Measurements from ENCODE around the gene STK32C. TPM values are rescaled to one million over a fixed set of nuclear protein-coding genes. Genes with fewer than 3 reads are reported as not detected.
"Not testable (repeated sequence)": the region's sequence is repeated elsewhere in the genome, so short reads cannot be mapped to it uniquely, and the experiment has no call there.

Gene STK32C
- total RNA-seq, 1 donor from 2014 or later = 15.2 TPM

DNA sequence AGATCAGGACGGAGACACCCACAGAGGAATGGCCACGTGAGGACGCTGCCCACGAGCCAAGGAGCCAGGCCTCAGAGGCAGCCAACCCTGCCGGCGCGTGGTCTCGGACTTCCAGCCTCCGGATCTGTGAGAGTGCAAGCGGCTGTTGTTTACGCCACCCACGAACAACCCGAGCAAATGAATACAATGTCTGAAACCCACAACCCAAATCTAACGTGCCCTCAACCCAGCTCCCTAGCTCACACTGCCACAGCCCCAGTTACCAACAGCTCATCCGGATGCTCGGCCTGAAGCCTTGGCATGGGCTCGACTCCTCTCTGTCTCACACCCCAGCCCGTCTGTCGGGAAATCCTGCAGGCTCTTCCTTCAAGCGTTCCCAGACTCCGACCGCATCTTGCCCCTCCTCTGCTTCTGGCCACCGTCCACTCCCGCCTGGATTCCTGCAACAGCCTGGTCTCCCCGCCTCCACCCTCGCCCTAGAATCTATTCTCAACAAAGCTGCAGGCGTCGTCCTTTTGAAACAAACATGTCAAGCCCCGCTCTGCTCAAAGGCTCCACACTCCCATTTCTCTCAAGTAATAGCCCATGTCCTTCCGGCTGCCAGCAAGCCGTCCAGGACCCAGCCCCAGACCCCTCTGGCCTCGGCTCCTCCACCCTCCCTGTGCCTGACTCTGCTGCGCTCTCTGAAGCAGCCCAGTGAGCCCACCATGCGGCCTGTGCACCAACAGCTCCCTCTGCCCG, 35.3 kb downstream of the STK32C start:
- peaks cover 10% of the 10 kb centered on the region for H3K9me3 Mint-ChIP-seq
- intact Hi-C loops (cut with micrococcal nuclease) = no loop called here
- no peaks in the 10 kb centered on the region for H3K36me3 Mint-ChIP-seq (ENCODE audit: low read depth)
- no peak overlapping the region for H3K27ac Mint-ChIP-seq
- no peak overlapping the region for H3K4me3 Mint-ChIP-seq
- DNase-seq = no peak
- H3K27me3 Mint-ChIP-seq = no peaks in the 10 kb centered on the region
- H3K4me1 Mint-ChIP-seq = no peaks in the 10 kb centered on the region

GRCh38 chr10:132271458-132272230, 36.1 kb downstream of the STK32C start:
- Mint-ChIP-seq H3K27ac (no peak overlapping the region), H3K9me3 (peaks cover 10% of the 10 kb centered on the region), H3K27me3 (no peaks in the 10 kb centered on the region), H3K4me1 (no peaks in the 10 kb centered on the region), H3K36me3 (ENCODE audit: low read depth) (no peaks in the 10 kb centered on the region), H3K4me3 (no peak overlapping the region)
- no peak for DNase-seq
- intact Hi-C loops (cut with micrococcal nuclease) = no loop called here

DNA sequence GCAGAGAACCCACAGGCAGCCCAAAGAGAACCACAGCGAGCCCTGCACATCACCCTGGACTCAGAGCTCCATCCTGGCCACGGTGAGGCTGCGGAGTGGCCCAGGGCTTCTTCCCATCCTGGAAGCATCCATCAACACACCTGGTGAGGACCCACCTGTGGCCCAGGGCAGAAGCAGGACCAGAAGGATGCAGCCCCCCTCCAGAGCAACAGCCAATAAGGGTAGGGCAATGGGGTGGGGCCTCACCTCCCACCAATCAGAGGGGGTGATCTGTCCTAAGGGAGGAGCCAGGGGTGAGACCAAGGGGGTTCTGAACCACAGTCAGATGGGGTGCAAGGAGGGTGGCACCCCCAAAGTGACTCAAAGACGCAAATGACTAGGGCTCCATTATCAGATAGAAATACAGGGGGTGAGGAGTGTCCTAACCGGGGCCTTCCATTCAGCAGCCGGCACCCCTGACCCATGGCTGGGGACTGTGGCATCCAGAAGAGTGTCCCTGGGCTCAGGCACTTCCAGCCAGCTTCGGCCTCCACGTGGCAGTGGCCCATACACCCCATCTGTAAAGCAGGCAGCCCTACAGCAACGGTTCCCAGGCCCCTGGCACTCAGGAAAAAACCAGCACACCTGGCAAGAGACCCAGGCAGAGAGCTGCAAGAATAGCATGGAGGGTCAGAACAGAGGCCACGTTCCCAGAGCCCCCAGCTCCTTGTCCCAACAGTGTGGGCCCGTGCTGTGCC, 36.9 kb downstream of the STK32C start:
- no peak for DNase-seq
- Mint-ChIP-seq H3K27me3 (no peaks in the 10 kb centered on the region), H3K36me3 (ENCODE audit: low read depth) (no peaks in the 10 kb centered on the region), H3K4me1 (peaks cover 2% of the 10 kb centered on the region), H3K4me3 (no peak overlapping the region), H3K9me3 (peaks cover 10% of the 10 kb centered on the region), H3K27ac (no peak overlapping the region)
- intact Hi-C loops (cut with micrococcal nuclease) = no loop called here

GRCh38 chr10:132270256-132270655, 37.5 kb downstream of the STK32C start:
- Mint-ChIP-seq H3K27ac (no peak overlapping the region), H3K4me3 (no peak overlapping the region), H3K36me3 (ENCODE audit: low read depth) (no peaks in the 10 kb centered on the region), H3K27me3 (no peaks in the 10 kb centered on the region), H3K4me1 (peaks cover 2% of the 10 kb centered on the region), H3K9me3 (peaks cover 10% of the 10 kb centered on the region)
- no peak for DNase-seq
- intact Hi-C loops (cut with micrococcal nuclease) = no loop called here

- Mint-ChIP-seq H3K4me3 (no peak overlapping the region), H3K27ac (no peak overlapping the region), H3K9me3 (peaks cover 10% of the 10 kb centered on the region), H3K27me3 (no peaks in the 10 kb centered on the region), H3K36me3 (ENCODE audit: low read depth) (no peaks in the 10 kb centered on the region), H3K4me1 (peaks cover 2% of the 10 kb centered on the region)
- intact Hi-C loops (cut with micrococcal nuclease) = no loop called here
- DNase-seq = no peak
Measured at GRCh38 chr10:132269266-132270230, 38.2 kb downstream of the STK32C start.

DNA sequence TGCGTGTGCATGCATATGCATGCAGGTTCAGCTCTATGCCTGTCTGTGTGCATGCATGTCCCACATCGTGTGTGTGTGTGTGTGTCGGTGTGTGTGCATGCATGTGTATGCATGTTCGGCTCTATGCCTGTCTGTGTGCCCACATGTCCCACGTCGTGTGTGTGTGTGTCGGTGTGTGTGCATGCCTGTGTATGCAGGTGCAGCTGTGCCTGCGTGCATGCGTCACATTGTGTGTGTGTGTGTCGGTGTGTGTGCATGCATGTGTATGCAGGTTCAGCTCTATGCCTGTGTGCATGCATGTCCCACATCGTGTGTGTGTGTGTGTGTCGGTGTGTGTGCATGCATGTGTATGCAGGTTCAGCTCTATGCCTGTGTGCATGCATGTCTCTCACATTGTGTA, 39.8 kb downstream of the STK32C start:
- H3K9me3 Mint-ChIP-seq; H3K4me1 Mint-ChIP-seq; intact Hi-C loops (cut with micrococcal nuclease); H3K27ac Mint-ChIP-seq; H3K27me3 Mint-ChIP-seq; H3K4me3 Mint-ChIP-seq; H3K36me3 Mint-ChIP-seq (ENCODE audit: low read depth); DNase-seq: not testable (repeated sequence)

DNA sequence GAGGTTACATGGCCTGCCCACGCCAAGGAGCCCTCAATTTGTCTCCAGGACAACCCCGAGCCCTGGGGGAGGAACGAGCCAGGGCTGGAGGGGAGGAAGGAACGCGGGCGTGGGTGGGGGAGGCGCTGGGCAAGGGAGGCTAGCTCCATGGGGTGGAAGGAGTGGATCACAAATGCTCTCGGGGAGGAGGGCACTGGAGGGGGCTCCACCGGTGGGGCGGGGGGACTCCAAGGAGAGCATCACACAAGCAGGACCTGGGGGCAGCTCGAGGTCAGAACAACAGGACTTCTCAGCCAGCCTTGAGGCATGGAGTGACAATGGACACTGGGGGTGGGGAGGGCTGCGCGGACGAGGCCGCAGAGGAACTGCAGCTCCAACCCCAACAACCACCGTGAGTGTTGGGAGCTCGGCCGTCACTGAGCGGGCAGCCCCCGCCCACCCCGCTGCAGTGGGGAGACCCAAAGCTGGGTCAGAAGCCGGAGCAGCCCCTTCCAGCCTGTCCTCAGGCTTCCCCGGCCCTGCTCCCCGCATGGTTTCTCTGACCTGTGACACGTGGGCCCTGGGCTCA, 41.1 kb downstream of the STK32C start:
- H3K36me3 Mint-ChIP-seq (ENCODE audit: low read depth) = no peaks in the 10 kb centered on the region
- H3K4me3 Mint-ChIP-seq = no peak overlapping the region
- no peak overlapping the region for H3K27ac Mint-ChIP-seq
- peaks cover 10% of the 10 kb centered on the region for H3K9me3 Mint-ChIP-seq
- peaks cover 2% of the 10 kb centered on the region for H3K27me3 Mint-ChIP-seq
- DNase-seq = no peak
- H3K4me1 Mint-ChIP-seq = peaks cover 2% of the 10 kb centered on the region
- intact Hi-C loops (cut with micrococcal nuclease) = no loop called here

GRCh38 chr10:132265890-132266496, 41.8 kb downstream of the STK32C start:
- DNase-seq = no peak

GRCh38 chr10:132264966-132265889, 42.5 kb downstream of the STK32C start:
- no peaks in the 10 kb centered on the region for H3K36me3 Mint-ChIP-seq (ENCODE audit: low read depth)
- peaks cover 2% of the 10 kb centered on the region for H3K4me1 Mint-ChIP-seq
- H3K9me3 Mint-ChIP-seq = peaks cover 10% of the 10 kb centered on the region
- peaks cover 2% of the 10 kb centered on the region for H3K27me3 Mint-ChIP-seq
- intact Hi-C loops (cut with micrococcal nuclease) = no loop called here
- H3K27ac Mint-ChIP-seq = no peak overlapping the region
- no peak for DNase-seq
- H3K4me3 Mint-ChIP-seq = no peak overlapping the region

More at GRCh38 chr10:132265890-132266496, 41.8 kb downstream of the STK32C start:
- Mint-ChIP-seq H3K27me3 (peaks cover 2% of the 10 kb centered on the region), H3K27ac (no peak overlapping the region), H3K36me3 (ENCODE audit: low read depth) (no peaks in the 10 kb centered on the region), H3K9me3 (peaks cover 10% of the 10 kb centered on the region), H3K4me3 (no peak overlapping the region), H3K4me1 (peaks cover 2% of the 10 kb centered on the region)
- intact Hi-C loops (cut with micrococcal nuclease) = no loop called here

DNA sequence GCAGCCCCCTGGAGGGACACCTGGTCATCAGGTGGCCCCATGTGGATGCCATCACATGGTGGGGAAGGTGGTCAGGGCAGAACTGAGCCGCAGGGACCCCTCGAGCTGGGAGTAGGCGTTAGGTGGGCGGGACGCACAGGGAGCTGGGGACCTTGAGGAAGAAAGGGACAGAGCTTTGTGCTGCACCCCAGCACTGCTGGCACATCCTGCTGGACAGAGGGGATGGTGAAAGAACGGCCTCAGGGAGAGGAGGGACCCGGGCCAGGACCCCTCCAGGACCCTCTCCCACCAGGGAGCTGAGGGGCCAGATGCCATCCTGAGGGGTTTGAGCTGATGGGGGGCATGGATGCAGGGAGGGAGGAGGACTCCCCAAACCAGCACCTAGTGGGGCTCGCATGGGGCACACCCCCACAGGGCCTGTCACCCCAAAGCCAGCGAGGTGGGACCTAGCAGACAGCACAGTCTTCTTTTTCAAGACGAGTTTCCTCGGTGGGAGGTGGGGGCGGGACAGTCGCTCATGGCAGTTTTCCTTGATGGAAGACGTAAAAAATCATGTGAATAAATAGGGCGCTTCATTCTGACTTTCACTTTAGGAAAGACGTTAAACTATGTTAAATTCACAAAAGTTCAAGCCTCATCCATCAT, 43.3 kb downstream of the STK32C start:
- Mint-ChIP-seq H3K9me3 (peaks cover 10% of the 10 kb centered on the region), H3K4me3 (no peak overlapping the region), H3K27ac (no peak overlapping the region), H3K27me3 (peaks cover 2% of the 10 kb centered on the region), H3K36me3 (ENCODE audit: low read depth) (no peaks in the 10 kb centered on the region), H3K4me1 (peaks cover 2% of the 10 kb centered on the region)
- no peak for DNase-seq
- intact Hi-C loops (cut with micrococcal nuclease) = no loop called here

GRCh38 chr10:132263866-132264265, 43.9 kb downstream of the STK32C start:
- DNase-seq = no peak
- intact Hi-C loops (cut with micrococcal nuclease) = no loop called here
- H3K36me3 Mint-ChIP-seq (ENCODE audit: low read depth) = no peaks in the 10 kb centered on the region

More at GRCh38 chr10:132263866-132264265, 43.9 kb downstream of the STK32C start:
- H3K27me3 Mint-ChIP-seq = peaks cover 2% of the 10 kb centered on the region
- peaks cover 2% of the 10 kb centered on the region for H3K4me1 Mint-ChIP-seq
- H3K27ac Mint-ChIP-seq = no peak overlapping the region
- no peak overlapping the region for H3K4me3 Mint-ChIP-seq
- peaks cover 10% of the 10 kb centered on the region for H3K9me3 Mint-ChIP-seq

All from activated CD4-positive, alpha-beta T cell treated with anti-CD3 and anti-CD28 coated beads, Interleukin-2, amount 10 ng/mL, durations not matched to agents 24 days and 14 days (primary cell).